ENCODE results near the gene CD96.
"Not testable (repeated sequence)": the region's sequence is repeated elsewhere in the genome, so short reads cannot be mapped to it uniquely, and the experiment has no call there.

The CD96 gene

GRCh38 chr3:111617912-111618601 lies 76.1 kb downstream of the CD96 start:
- H3K4me3 ChIP-seq (ENCODE audit: low read length): no peak overlapping the region
- no peaks in the 10 kb centered on the region for H3K27me3 ChIP-seq (ENCODE audit: control insufficient read depth, insufficient read depth, low read length)
- H3K36me3 ChIP-seq (ENCODE audit: control insufficient read depth, insufficient read depth, low read length): no peaks in the 10 kb centered on the region
- no CpG with 5 or more reads among the region's 5 CpGs for WGBS (ENCODE audit: insufficient coverage, insufficient read length)
- H3K4me1 ChIP-seq (ENCODE audit: control insufficient read depth, insufficient read depth, low read length): no peaks in the 10 kb centered on the region
- H3K27ac ChIP-seq (ENCODE audit: low read length): no peak overlapping the region
- no peaks in the 10 kb centered on the region for H3K9me3 ChIP-seq (ENCODE audit: control insufficient read depth, insufficient read depth, low read length)
- no peak for DNase-seq (ENCODE audit: low read depth, low spot score)

- Histone ChIP-seq H3K4me1 (ENCODE audit: control insufficient read depth, insufficient read depth, low read length) (no peaks in the 10 kb centered on the region), H3K4me3 (ENCODE audit: low read length) (no peak overlapping the region), H3K9me3 (ENCODE audit: control insufficient read depth, insufficient read depth, low read length) (no peaks in the 10 kb centered on the region), H3K36me3 (ENCODE audit: control insufficient read depth, insufficient read depth, low read length) (no peaks in the 10 kb centered on the region), H3K27me3 (ENCODE audit: control insufficient read depth, insufficient read depth, low read length) (no peaks in the 10 kb centered on the region), H3K27ac (ENCODE audit: low read length) (no peak overlapping the region)
- no peak for DNase-seq (ENCODE audit: low read depth, low spot score)
These were observed 76.9 kb downstream of the CD96 start for GRCh38 chr3:111618945-111619344.

GRCh38 chr3:111619833-111620232 lies 77.8 kb downstream of the CD96 start:
- Histone ChIP-seq H3K27me3 (ENCODE audit: control insufficient read depth, insufficient read depth, low read length) (no peaks in the 10 kb centered on the region), H3K4me1 (ENCODE audit: control insufficient read depth, insufficient read depth, low read length) (no peaks in the 10 kb centered on the region), H3K4me3 (ENCODE audit: low read length) (no peak overlapping the region), H3K9me3 (ENCODE audit: control insufficient read depth, insufficient read depth, low read length) (no peaks in the 10 kb centered on the region), H3K36me3 (ENCODE audit: control insufficient read depth, insufficient read depth, low read length) (no peaks in the 10 kb centered on the region), H3K27ac (ENCODE audit: low read length) (no peak overlapping the region)
- no peak for DNase-seq (ENCODE audit: low read depth, low spot score)
- no CpG with 5 or more reads among the region's 3 CpGs for WGBS (ENCODE audit: insufficient coverage, insufficient read length)

GRCh38 chr3:111621535-111621934 lies 79.5 kb downstream of the CD96 start:
- H3K9me3 ChIP-seq (ENCODE audit: control insufficient read depth, insufficient read depth, low read length): no peaks in the 10 kb centered on the region
- peak; percentile 61 for DNase-seq (ENCODE audit: low read depth, low spot score)

GRCh38 chr3:111627092-111627491 lies 85.1 kb downstream of the CD96 start:
- Histone ChIP-seq H3K9me3 (ENCODE audit: control insufficient read depth, insufficient read depth, low read length) (no peaks in the 10 kb centered on the region), H3K36me3 (ENCODE audit: control insufficient read depth, insufficient read depth, low read length) (no peaks in the 10 kb centered on the region), H3K27me3 (ENCODE audit: control insufficient read depth, insufficient read depth, low read length) (no peaks in the 10 kb centered on the region), H3K27ac (ENCODE audit: low read length) (no peak overlapping the region), H3K4me3 (ENCODE audit: low read length) (no peak overlapping the region), H3K4me1 (ENCODE audit: control insufficient read depth, insufficient read depth, low read length) (no peaks in the 10 kb centered on the region)
- no CpG with 5 or more reads among the region's 2 CpGs for WGBS (ENCODE audit: insufficient coverage, insufficient read length)
- DNase-seq (ENCODE audit: low read depth, low spot score): no peak

More at GRCh38 chr3:111621535-111621934, 79.5 kb downstream of the CD96 start:
- Histone ChIP-seq H3K27ac (ENCODE audit: low read length) (no peak overlapping the region), H3K27me3 (ENCODE audit: control insufficient read depth, insufficient read depth, low read length) (no peaks in the 10 kb centered on the region), H3K4me1 (ENCODE audit: control insufficient read depth, insufficient read depth, low read length) (no peaks in the 10 kb centered on the region), H3K4me3 (ENCODE audit: low read length) (no peak overlapping the region), H3K36me3 (ENCODE audit: control insufficient read depth, insufficient read depth, low read length) (no peaks in the 10 kb centered on the region)
- whole genome bisulfite sequencing (ENCODE audit: insufficient coverage, insufficient read length): no CpG with 5 or more reads among the region's 5 CpGs

- WGBS (ENCODE audit: insufficient coverage, insufficient read length): no CpG with 5 or more reads among the region's 1 CpG
- not testable (repeated sequence) for H3K4me1 ChIP-seq (ENCODE audit: control insufficient read depth, insufficient read depth, low read length); DNase-seq (ENCODE audit: low read depth, low spot score); H3K9me3 ChIP-seq (ENCODE audit: control insufficient read depth, insufficient read depth, low read length); H3K27me3 ChIP-seq (ENCODE audit: control insufficient read depth, insufficient read depth, low read length); H3K27ac ChIP-seq (ENCODE audit: low read length); H3K36me3 ChIP-seq (ENCODE audit: control insufficient read depth, insufficient read depth, low read length); H3K4me3 ChIP-seq (ENCODE audit: low read length)
These were observed 87.0 kb downstream of the CD96 start for GRCh38 chr3:111629018-111629417.

- H3K4me3 ChIP-seq (ENCODE audit: low read length); H3K27ac ChIP-seq (ENCODE audit: low read length); H3K4me1 ChIP-seq (ENCODE audit: control insufficient read depth, insufficient read depth, low read length); H3K9me3 ChIP-seq (ENCODE audit: control insufficient read depth, insufficient read depth, low read length); DNase-seq (ENCODE audit: low read depth, low spot score); H3K36me3 ChIP-seq (ENCODE audit: control insufficient read depth, insufficient read depth, low read length); H3K27me3 ChIP-seq (ENCODE audit: control insufficient read depth, insufficient read depth, low read length): not testable (repeated sequence)
These were observed 88.6 kb downstream of the CD96 start for GRCh38 chr3:111630638-111631037.

GRCh38 chr3:111635403-111635802 lies 93.4 kb downstream of the CD96 start:
- WGBS (ENCODE audit: insufficient coverage, insufficient read length): no CpG with 5 or more reads among the region's 2 CpGs
- Histone ChIP-seq H3K36me3 (ENCODE audit: control insufficient read depth, insufficient read depth, low read length) (no peaks in the 10 kb centered on the region), H3K9me3 (ENCODE audit: control insufficient read depth, insufficient read depth, low read length) (no peaks in the 10 kb centered on the region), H3K27me3 (ENCODE audit: control insufficient read depth, insufficient read depth, low read length) (no peaks in the 10 kb centered on the region), H3K4me1 (ENCODE audit: control insufficient read depth, insufficient read depth, low read length) (no peaks in the 10 kb centered on the region; the same call in 1 of the 2 replicates), H3K27ac (ENCODE audit: low read length) (no peak overlapping the region), H3K4me3 (ENCODE audit: low read length) (no peak overlapping the region)
- no peak for DNase-seq (ENCODE audit: low read depth, low spot score)

- Histone ChIP-seq H3K27me3 (ENCODE audit: control insufficient read depth, insufficient read depth, low read length) (no peaks in the 10 kb centered on the region), H3K4me3 (ENCODE audit: low read length) (no peak overlapping the region), H3K4me1 (ENCODE audit: control insufficient read depth, insufficient read depth, low read length) (no peaks in the 10 kb centered on the region; the same call in 1 of the 2 replicates), H3K27ac (ENCODE audit: low read length) (no peak overlapping the region), H3K9me3 (ENCODE audit: control insufficient read depth, insufficient read depth, low read length) (no peaks in the 10 kb centered on the region), H3K36me3 (ENCODE audit: control insufficient read depth, insufficient read depth, low read length) (no peaks in the 10 kb centered on the region)
- DNase-seq (ENCODE audit: low read depth, low spot score): no peak
- WGBS (ENCODE audit: insufficient coverage, insufficient read length): no CpG with 5 or more reads among the region's 4 CpGs
These were observed 94.4 kb downstream of the CD96 start for GRCh38 chr3:111636366-111636885.

- Histone ChIP-seq H3K4me3 (ENCODE audit: low read length) (no peak overlapping the region), H3K36me3 (ENCODE audit: control insufficient read depth, insufficient read depth, low read length) (no peaks in the 10 kb centered on the region), H3K9me3 (ENCODE audit: control insufficient read depth, insufficient read depth, low read length) (no peaks in the 10 kb centered on the region), H3K27me3 (ENCODE audit: control insufficient read depth, insufficient read depth, low read length) (no peaks in the 10 kb centered on the region), H3K4me1 (ENCODE audit: control insufficient read depth, insufficient read depth, low read length) (no peaks in the 10 kb centered on the region; the same call in 1 of the 2 replicates), H3K27ac (ENCODE audit: low read length) (no peak overlapping the region)
- no peak for DNase-seq (ENCODE audit: low read depth, low spot score)
- WGBS (ENCODE audit: insufficient coverage, insufficient read length): no CpG with 5 or more reads among the region's 4 CpGs
These were observed 97.3 kb downstream of the CD96 start for GRCh38 chr3:111639316-111639715.

- no CpG with 5 or more reads among the region's 3 CpGs for WGBS (ENCODE audit: insufficient coverage, insufficient read length)
- Histone ChIP-seq H3K27me3 (ENCODE audit: control insufficient read depth, insufficient read depth, low read length) (no peaks in the 10 kb centered on the region), H3K4me3 (ENCODE audit: low read length) (no peak overlapping the region), H3K9me3 (ENCODE audit: control insufficient read depth, insufficient read depth, low read length) (no peaks in the 10 kb centered on the region), H3K27ac (ENCODE audit: low read length) (no peak overlapping the region), H3K4me1 (ENCODE audit: control insufficient read depth, insufficient read depth, low read length) (peaks cover 5% of the 10 kb centered on the region; the same call in 1 of the 2 replicates), H3K36me3 (ENCODE audit: control insufficient read depth, insufficient read depth, low read length) (no peaks in the 10 kb centered on the region)
- DNase-seq (ENCODE audit: low read depth, low spot score): no peak
These were observed 107.1 kb downstream of the CD96 start for GRCh38 chr3:111648991-111649579.
